Measurements from ENCODE around the gene PTPN21. TPM values are rescaled to one million over a fixed set of nuclear protein-coding genes. Genes with fewer than 3 reads are reported as not detected.

The PTPN21 gene
- total RNA-seq, 1 donor from 2014 or later, result 27.7 TPM

DNA sequence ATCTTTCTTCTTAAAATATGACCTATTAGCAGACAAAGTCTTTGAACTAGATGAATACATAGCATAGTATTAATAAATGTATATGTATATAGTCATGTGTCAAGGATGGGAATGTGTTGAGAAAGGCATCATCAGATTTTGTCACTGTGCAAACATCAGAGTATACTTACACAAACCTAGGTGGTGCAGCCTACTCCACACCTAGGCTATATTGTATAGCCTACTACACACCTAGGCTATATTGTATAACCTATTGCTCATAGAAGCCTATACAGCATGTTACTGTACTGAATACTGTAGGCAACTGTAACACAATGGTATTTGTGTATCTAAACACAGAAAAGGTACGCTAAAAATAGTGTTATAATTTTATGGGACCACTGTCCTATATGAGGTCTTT lies 47.6 kb downstream of the PTPN21 start:
- DNase-seq (ENCODE audit: low spot score), result no peak

DNA sequence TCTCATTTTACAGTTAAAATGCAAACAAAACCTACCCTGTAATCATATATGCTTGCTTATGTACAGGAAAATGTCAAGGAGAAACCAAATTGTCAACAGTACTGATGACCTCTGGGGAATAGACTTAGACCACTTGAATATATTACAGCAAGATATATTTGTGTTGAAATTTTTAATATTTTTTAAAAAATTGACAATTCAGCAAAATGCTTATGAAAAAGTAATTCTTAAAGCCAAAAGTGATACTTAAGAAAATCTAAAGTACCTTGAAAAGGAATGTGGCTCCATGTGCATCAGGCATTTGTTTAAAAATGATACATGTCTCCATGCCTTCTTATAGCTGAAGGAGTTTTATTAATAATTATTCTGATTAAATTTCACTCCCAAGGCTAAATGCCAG lies 49.2 kb downstream of the PTPN21 start:
- DNase-seq (ENCODE audit: low spot score), result no peak

DNA sequence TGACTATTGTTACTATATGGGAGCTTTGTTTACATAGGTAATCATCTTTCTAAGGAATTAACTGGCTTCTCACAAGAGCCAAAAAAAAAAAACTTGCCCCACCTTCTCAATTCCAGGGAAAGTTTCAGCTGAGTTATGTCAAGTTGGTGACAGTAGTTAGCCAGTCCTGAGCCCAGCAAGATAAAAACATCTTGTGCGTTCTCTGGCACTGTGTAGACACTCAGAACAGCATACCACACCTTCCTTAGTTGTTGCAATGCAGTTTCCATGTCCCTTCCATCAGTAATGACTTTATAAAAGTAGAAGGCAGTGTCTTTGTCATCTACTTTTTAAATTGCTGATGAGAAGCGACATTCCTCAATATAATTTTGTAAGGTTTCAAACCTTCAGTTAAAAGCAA lies 50.2 kb downstream of the PTPN21 start:
- DNase-seq (ENCODE audit: low spot score), result no peak

DNA sequence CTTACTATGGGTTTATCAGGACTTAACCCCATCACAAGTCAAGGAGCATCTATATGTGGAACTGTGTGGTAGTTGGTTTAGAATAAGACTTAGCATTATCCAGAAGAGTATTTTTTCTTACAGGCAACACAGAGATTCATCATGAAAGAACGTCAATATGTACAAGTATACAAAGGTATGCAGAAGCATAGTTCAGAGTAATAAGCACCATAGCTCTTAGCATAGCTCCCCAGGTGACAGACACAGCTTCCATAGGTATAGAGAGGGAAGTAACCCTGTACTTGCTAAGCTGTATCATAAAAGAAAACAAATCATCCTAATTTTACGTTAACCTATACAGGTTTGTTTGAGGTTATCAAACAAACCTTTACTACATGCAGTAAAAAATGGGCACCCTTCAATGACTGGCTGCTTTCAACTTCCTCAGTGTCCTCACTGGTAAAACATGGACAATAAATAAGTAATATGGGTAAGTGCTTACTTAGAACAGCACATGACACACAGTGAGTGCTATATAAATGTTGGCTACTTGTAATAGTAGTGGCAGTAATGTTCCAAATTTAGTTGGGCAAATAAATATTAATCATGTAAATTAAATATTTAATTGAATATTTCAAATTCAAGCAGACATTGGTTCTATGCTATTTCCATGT lies 50.9 kb downstream of the PTPN21 start:
- no peak for DNase-seq (ENCODE audit: low spot score)

DNA sequence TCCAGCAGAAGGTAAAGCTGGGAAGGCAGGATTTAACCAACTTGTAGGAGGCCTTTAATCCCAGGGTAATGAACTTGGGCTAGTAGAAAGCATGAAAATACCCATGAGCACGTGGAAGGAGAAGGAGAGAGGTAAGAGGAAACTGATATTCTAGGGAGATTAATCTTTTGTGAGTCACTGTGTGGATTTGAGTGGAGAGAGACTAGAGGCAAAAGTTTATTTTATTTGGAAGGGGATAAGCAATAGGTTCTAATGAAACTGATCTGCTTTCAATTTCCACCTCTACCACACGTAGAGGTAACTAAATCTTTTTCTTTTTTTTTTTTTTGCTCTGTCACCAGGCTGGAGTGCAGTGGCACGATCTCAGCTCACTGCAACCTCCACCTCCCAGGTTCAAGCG lies 52.1 kb downstream of the PTPN21 start:
- DNase-seq (ENCODE audit: low spot score), result no peak

DNA sequence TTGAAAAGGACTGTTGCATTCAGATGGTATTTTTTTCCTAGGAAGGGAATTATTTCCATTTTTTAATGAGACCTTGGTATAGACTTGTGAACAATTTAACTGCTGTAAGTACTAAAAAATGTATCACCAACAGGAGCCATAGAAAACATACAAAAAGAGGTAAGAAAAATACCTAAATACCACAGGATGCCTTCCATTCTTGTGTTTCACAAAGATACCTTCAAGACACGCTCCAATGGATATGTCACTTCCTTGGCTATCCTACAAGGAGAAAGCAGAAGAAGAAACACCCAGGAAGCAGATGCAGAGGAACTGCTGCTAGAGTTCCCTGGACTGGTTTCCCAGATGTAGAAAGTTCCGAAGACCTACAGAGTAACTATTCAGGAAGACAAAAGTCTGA lies 54.2 kb downstream of the PTPN21 start:
- DNase-seq (ENCODE audit: low spot score), result no peak

DNA sequence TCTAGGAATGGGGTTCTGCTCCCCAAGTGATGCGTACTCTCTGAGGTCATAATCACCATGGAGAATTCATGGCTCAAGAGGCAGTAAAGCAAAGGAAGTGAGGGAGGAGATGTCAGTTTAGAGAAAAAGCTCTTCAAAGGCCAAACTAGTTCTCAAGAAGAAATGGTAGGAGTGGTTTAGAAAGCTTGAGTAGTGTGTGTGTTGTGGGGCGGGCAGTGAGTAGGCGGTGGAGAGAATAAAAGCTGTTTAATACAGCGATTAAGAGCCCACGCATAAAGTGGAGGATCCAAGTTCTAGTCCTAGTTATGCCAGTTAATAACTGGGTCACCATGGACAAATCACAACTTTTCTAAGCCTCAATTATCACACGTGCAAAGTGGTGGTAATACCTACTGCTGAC lies 55.6 kb downstream of the PTPN21 start:
- no peak for DNase-seq (ENCODE audit: low spot score)

DNA sequence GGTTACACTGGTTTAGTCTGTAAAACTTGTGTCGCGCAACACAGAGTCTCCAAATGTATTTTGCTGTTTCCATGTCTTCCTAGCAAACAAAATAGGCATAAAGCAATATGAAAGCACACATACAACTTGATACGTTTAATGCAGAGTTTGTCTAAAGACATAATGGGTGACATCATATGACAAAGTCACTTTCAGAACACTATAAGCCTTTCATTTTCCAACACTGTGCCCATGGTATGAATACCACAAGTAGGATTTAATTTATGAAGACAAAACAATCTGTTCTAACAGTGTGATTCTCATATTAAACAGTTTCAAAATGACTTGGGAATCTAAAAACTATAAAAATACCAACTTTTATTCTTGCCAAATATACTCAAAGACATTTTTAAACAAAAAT lies 58.4 kb downstream of the PTPN21 start:
- DNase-seq (ENCODE audit: low spot score), result no peak

DNA sequence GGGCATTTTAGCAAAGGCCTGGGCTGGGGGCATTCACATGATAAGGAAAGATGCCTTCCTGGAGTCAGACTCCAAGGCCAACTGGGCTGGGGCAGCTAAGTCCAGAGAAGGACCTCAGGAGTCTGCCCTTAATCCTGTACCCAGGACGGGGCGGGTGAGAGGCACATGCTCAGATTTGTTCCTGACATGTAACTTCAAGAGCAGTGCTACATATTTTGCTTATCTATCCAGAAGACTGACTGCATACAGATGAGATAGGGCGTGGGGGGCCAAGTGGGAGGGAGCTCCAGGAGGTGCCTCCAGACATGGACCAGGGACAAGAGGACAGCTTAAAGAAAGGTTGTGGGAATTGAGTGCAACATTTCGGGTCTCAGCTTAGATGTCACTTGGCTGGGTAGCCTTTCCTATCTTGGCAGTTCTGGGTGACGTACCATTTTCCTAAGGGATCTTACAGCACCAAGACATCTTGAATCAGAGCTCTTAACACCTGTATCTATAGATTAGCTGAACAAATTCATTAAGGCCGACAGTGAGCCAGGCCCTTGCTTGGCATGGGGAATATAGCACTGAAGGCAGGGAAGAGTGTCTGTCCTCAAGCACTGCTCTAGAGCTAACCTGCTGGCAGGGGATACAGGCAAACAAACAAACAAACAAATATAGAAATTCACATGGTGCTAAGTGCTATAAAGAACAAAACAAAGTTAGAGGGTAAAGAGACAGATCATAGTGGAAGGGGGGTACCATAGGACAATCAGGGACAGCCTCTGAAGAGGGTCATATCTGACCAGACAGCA lies 61.2 kb downstream of the PTPN21 start:
- DNase-seq (ENCODE audit: low spot score), result no peak

DNA sequence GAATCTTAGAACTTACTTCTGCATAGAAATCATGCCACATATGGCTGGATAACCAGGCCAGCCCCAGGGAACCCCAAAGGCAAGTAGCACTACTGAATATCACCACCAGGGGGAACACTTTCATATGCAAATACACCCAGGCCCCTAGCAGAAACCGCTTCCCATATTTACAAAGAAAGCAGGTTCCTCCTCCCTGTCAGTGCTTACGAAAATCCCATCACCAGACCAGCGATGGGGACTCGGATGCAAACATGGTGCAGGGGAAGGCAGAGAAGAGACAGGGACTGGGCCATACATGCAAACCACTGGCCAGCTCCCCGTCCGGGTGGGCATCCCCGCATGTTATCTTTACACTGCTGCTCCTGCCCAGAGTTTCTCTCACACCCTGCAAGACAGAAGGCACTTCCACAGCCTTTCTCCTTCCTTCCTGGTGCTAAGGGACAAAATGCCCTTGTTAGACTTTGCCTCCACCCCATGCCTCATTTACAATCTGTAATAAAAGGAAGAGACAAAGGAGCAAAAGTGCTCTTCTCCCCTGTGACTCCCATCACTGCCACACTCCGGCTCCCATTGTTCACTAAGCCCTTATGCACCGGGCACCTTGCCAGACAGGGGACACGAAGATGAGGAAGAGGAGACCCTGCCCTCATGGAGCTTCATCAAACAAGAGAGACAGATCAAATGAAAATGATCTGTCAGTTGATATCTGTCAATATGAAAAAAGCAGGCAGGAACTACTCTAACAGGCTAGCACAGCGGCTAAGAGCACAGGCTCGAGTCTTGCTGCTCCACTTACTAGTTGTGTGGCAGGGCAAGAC lies 62.3 kb downstream of the PTPN21 start:
- DNase-seq (ENCODE audit: low spot score), result no peak

DNA sequence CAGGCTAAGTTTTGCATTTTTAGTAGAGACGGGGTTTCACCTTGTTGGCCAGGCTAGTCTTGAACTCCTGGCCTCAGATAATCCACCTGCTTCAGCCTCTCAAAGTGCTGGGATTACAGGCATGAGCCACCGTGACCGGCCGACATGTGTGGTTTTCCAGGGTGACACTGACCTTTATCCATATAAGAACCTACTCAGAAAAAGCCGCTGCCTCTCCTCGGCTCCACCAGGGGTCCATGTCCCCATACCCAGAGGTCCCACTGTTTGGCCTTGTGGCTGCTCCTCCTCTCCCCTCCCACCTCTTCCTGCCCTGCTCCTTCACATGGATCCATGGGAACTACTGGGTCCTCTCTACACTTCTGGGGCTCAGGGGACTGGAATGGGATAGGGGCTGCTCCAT lies 64.6 kb downstream of the PTPN21 start:
- no peak for DNase-seq (ENCODE audit: low spot score)

DNA sequence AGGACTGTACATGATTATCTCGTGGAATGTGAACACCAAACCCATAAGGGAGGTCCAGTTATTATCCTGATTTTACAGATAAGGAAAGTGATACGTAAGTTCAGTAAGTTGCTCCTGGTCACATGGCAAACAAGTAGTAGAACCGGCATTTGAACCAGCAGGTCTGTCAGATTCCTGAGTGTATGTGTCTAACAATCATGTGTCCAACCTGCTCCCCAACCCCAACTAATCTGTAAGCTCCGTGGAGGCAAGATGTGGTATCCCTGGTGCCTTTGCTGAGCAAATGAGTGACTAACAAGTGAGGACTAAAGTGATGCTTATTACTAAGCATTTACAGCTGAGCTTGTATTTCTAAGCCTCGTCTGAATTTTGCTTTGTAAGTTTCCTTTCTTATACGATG lies 65.9 kb downstream of the PTPN21 start:
- no peak for DNase-seq (ENCODE audit: low spot score)

DNA sequence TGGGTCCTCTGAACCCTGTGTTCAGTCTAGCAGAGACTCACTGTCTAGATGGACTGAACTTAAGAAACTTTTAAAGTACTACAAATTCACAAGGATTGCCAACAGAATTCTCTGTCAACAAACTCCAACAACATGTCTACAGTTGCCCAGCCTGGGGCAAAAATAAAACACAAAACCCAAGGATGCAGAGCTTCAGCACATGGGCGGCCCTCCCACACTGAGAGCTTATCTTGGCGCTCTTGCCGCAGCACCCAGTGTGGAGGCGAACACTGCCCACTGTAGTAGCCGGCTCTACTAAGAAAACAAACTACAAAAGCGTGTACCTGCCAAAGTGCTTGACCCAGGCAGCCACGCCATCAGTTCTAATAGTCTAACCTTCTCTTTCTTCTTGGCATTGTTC lies 66.7 kb downstream of the PTPN21 start:
- no peak for DNase-seq (ENCODE audit: low spot score)

DNA sequence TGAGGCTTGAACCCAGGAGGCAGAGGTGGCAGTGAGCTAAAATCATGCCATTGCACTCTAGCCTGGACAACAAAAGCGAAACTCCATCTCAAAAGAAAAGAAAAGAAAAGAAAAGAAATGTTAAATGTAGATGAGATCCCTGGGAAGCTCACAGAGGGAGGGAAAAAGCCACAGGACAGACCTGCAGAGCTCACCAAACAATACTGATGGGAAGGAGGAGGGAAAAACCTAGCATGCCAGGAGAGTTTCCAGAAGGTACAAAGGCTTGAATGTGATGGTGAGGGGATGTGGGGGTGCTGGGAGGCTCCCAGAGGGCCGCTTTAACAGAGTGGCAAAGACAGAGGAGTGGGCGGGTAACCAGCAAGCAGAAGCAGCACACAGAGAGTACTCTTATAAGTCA lies 72.3 kb downstream of the PTPN21 start:
- DNase-seq (ENCODE audit: low spot score), result no peak

DNA sequence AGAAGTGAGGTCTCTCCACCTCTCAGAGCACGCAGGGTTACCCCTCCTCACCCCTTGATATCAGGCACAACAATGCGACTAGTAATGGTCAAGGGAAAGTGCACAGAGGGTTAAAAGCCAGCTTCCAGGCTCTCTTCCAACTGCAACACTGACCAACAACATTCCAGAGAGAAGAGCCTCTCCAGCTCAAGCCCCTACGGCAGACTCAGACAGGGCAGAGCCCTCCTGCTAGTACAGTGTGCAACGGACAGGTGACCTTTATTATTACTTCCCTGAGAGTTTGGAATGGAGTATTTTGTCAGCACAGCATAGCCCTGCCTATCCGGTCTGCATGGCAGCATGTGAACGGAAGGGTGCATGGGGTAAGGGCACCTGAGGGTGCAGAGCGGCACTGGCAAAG lies 73.0 kb downstream of the PTPN21 start:
- no peak for DNase-seq (ENCODE audit: low spot score)

DNA sequence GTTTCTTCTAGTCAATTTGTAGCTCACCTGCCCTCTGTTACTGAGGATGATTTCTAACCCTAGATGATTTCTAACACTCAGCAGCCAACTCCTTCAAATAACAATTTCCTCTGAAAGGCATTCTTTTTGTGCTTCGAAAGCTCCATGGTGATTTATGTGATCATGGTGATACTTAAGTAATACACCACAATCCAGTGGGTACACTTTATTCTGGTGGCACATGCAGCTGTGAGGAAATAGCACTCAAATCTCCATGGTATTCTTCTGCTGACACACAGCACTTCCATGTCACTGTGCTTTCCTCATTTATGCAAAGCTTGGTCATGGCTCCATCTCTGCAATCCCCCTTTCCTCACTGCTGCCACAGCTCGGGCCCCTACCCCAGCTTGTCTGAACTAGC lies 73.7 kb downstream of the PTPN21 start:
- no peak for DNase-seq (ENCODE audit: low spot score)

DNA sequence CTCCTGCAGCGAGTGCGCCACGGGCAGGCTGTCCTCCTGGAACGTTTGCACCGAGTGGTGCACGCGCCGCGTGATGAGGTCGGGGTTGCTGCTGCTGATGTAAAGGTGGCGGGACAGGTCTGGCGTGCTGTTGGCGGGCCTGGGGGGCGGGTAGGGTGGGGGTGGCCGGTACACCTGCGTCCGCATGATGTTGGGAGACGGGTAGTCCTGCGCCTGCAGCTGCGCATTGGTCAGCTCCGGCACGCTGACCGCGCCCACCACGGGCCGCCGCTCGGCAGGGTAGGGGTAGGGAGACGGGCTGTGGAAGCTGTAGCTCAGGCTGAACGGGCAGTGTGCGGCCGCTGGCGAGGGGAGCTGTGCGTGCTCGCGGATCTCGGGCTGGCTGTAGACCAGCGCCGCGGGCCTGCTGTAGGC lies 75.2 kb downstream of the PTPN21 start:
- DNase-seq (ENCODE audit: low spot score), result no peak

DNA sequence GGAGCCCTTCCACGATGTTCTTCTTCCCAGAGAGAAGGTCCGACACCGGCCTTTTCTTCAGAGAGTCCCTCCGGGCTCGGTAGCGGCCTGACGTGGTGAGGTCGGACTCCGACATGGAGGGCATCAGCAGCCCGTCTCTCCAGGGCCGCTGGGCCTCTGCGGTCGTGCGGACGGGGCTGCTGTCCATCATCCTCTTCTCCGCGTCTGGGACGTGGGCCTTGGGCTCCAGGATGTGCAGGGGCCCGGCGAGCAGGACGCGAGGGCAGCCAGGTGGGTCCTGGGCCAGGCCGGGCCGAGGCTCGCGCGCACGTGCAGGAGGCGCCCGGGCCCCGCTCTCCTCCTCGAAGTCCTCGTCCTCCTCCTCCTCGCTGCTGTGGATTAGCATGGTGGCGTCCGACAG lies 75.9 kb downstream of the PTPN21 start:
- no peak for DNase-seq (ENCODE audit: low spot score)

DNA sequence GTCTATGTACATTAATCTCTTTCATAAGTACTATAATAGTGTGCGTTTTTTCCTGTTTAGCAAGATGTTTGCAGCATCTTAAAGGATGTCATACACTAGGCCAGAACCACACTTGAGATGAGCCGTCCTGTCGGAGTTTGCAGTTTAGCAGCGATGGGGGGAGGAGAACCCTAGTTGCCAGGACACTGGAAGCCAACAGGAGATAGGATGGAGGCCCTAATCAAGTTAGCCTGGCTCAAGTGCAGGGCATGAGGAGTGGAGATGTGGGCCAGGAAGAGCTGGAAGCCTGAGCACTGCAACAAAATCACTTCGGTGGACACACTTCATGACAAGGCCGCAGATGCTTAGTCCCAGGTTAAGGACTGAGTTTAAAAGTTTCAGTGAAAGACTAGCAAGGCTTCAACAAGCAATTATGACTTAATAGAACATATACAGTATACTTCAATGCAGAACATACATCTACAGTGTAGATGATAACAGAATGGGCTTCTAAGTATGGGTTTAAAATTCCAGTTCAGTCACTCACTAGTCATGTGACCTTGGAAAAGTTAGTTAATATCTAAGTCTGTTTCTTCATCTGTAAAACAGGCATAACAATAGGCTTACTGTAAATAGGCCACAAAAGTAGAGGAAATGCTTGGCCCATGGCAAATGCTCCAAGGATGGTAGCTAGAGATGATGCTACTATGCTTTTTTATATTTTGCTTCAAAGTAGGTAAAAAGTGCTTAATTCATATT lies 77.1 kb downstream of the PTPN21 start:
- DNase-seq (ENCODE audit: low spot score), result no peak

DNA sequence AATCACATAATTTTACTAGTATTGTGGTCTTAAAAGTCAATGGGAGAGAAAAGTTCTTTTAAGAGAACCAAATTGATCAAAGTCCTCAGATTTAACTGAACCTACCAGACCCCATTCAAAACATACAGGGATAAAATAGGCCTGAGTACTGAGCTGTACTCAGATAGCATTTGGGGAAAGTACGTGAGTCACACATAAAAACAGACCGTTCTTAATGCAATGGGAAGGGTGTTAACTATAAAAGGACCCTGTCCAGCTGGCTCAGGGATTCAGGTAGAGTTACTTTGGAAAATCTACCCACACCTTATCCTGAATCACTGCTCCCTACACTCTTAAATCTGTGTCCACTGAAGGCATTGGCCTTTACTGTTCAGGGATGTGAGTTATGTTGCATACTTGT lies 78.0 kb downstream of the PTPN21 start:
- no peak for DNase-seq (ENCODE audit: low spot score)

DNA sequence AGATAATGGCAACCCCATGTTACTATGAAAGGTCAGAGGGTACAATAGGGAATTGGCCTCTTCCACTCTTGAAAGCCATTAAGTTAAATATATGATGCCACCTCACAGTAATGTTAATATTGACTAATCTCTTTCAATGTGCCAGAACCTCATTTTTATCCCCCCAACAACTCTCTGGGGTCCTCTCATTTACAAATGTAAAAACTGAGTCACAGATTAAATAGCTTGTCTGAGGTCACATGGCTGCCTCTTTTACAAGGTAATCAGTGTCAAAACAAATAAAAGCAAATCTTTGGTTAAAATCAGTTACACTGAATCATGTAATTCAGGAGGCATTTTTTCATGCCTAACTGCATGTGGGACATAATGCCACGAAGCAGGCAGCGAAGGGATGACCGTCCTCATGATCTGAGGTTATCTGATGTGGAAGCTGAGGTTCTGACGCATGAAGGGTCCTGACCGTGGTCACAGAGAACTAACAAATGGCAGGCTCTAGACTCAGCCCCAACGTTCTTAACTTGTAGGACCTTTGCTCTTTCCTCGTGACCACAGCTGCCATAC lies 78.5 kb downstream of the PTPN21 start:
- DNase-seq (ENCODE audit: low spot score), result no peak

Data from mesenteric fat pad (tissue), 1 donor.